Neural progenitor cell (in vitro differentiated cells): ENCODE measurements around the gene NAP1L4. TPM values are rescaled to one million over a fixed set of nuclear protein-coding genes. Genes with fewer than 3 reads are reported as not detected.

ENCODE experiments used
- DNase-seq: peaks from one replicate; pipeline ENCODE4 v3.0.0-alpha.2; 2016; ENCODE audit warnings: low spot score
- H2AFZ ChIP-seq: fragments of 200-600 bp; sonication (generic); replicated peaks from 2 replicates; pipeline ENCODE4 v1.6.1; 2016; ENCODE audit warnings: antibody characterized with exemption
- H3F3A ChIP-seq: fragments of 200-600 bp; sonication (generic); 2 replicates; pipeline ENCODE4 v1.6.1; 2016; ENCODE audit warnings: antibody characterized with exemption, low read depth
- H3K27ac ChIP-seq: fragments of 200-600 bp; sonication (generic); 2 replicates; pipeline ENCODE4 v1.5.1; 2016; ENCODE audit warnings: mild to moderate bottlenecking
- H3K27me3 ChIP-seq: fragments of 200-600 bp; sonication (generic); 2 replicates; pipeline ENCODE4 v1.6.1; 2016; ENCODE audit warnings: mild to moderate bottlenecking, moderate library complexity
- H3K36me3 ChIP-seq: fragments of 200-600 bp; sonication (generic); 2 replicates; pipeline ENCODE4 v1.5.1; 2016
- H3K4me1 ChIP-seq: fragments of 200-600 bp; sonication (generic); 2 replicates; pipeline ENCODE4 v1.6.1; 2016; ENCODE audit warnings: mixed run types
- H3K4me2 ChIP-seq: fragments of 200-600 bp; sonication (generic); 2 replicates; pipeline ENCODE4 v1.6.1; 2016
- H3K4me3 ChIP-seq: fragments of 200-600 bp; sonication (generic); 2 replicates; pipeline ENCODE4 v1.5.1; 2016
- H3K79me2 ChIP-seq: fragments of 200-600 bp; sonication (generic); 2 replicates; pipeline ENCODE4 v1.6.1; 2016; ENCODE audit warnings: low read depth
- H3K9ac ChIP-seq: fragments of 200-600 bp; sonication (generic); 2 replicates; pipeline ENCODE4 v1.6.1; 2016
- H3K9me3 ChIP-seq: fragments of 200-600 bp; sonication (generic); 2 replicates; pipeline ENCODE4 v1.5.1; 2016; ENCODE audit warnings: low read depth
- H4K20me1 ChIP-seq: fragments of 200-600 bp; sonication (generic); 2 replicates; pipeline ENCODE4 v1.6.1; 2016; ENCODE audit warnings: low read depth
- H3K27ac Mint-ChIP-seq: 3 replicates; pipeline ENCODE4 v1.8.0; 2021; ENCODE audit warnings: mixed read lengths
- H3K27me3 Mint-ChIP-seq: 2 replicates; pipeline ENCODE4 v1.8.0; 2022; ENCODE audit warnings: low read depth, mild to moderate bottlenecking, inconsistent platforms, moderate library complexity, mixed read lengths; ENCODE audit not compliant: insufficient read depth
- H3K36me3 Mint-ChIP-seq: 3 replicates; pipeline ENCODE4 v1.8.0; 2021; ENCODE audit warnings: mixed read lengths
- H3K4me1 Mint-ChIP-seq: 3 replicates; pipeline ENCODE4 v1.8.0; 2021; ENCODE audit warnings: mixed read lengths
- H3K4me3 Mint-ChIP-seq: 3 replicates; pipeline ENCODE4 v1.8.0; 2021; ENCODE audit warnings: mild to moderate bottlenecking, moderate library complexity, mixed read lengths
- H3K9me3 Mint-ChIP-seq: 3 replicates; pipeline ENCODE4 v1.8.0; 2020; ENCODE audit warnings: mixed read lengths
- EZH2 ChIP-seq: fragments of 200-600 bp; sonication (generic); IDR thresholded peaks from 2 replicates; pipeline ENCODE4 v1.6.1; 2017; ENCODE audit warnings: antibody characterized with exemption, mild to moderate bottlenecking, moderate library complexity
- EZH2phosphoT487 ChIP-seq: fragments of 200-600 bp; sonication (generic); IDR thresholded peaks from 2 replicates; pipeline ENCODE4 v1.6.1; 2017; ENCODE audit warnings: antibody characterized with exemption
- total RNA-seq: library from RNA; depleted of rRNA; stranded (reverse); fragments of >200 nt; gene quantifications from 2 replicates; pipeline ENCODE4 v1.2.3, GENCODE V29; 2015; ENCODE audit warnings: low replicate concordance
- TF ChIP-seq, protein P1 (sequence below): fragments of 200-600 bp; sonication (generic); IDR thresholded peaks from 2 replicates; pipeline ENCODE4 v1.5.1; 2017; ENCODE audit warnings: antibody characterized with exemption, mild to moderate bottlenecking

Gene NAP1L4
- total RNA-seq, 1 donor from 2014 or later = 191 TPM

DNA sequence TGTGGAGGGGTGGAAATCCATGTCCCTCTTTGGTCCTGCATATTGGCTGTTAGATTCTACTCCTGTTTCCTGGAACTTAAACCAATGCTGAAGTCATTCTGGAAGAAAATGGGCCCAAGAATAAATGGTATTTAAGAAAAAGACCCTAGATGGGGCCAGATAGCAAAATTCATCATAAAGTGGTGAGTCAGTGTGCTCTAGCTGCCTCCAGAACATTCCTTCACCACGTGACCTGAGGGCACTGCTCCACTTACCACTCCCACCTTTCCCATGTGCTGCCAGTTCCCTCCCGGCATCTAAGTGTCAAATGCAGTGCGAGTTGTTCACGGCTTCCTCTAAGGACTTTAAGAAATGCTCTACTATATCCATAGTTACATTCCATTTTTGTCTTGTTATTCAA is 30.9 kb upstream of the NAP1L4 start:
- DNase-seq = no peak

DNA sequence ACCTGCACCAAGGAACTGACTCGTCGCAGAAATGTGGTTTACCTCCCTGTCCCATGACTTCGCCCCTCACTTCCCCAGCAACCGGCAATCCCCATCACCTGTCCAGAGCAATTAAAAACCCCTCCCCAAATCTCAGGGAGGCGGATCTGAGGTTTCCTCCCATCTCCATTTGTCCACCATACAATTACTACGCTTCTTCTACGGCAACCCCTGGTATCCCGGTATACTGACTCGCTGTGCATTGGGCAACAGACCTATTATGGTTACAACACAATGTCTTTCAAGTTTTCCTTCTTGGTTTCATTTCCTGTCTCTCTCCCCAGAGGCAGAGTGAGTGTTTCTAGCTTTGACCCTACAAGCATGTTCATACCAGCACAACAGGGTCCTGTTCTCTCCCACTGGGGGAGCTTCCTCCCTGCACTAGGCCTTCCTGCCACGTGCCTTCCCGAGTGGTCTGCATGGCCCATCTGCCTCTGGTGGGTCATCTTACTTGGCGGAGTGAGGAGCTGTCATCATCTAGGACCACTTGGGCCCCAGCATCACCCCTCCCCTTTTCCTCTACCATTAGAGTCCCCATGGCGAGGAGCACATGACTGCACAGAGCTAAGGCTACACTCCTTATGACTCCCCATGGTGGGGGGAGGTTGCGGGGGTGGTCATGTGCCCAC is 30.3 kb upstream of the NAP1L4 start:
- peaks cover 22% of the 10 kb centered on the region for H3K36me3 Mint-ChIP-seq
- no peaks in the 10 kb centered on the region for H3K9me3 ChIP-seq
- H3K9me3 Mint-ChIP-seq = no peaks in the 10 kb centered on the region
- no peaks in the 10 kb centered on the region for H3K27me3 ChIP-seq
- peaks cover 4% of the 10 kb centered on the region for H3K27me3 Mint-ChIP-seq
- H3K4me3 Mint-ChIP-seq = no peak overlapping the region
- H3K36me3 ChIP-seq = no peaks in the 10 kb centered on the region
- no peaks in the 10 kb centered on the region for H3F3A ChIP-seq
- H3K4me2 ChIP-seq = no peak overlapping the region
- no peak for TF ChIP-seq EZH2phosphoT487
- no peak for TF ChIP-seq EZH2
- TF ChIP-seq, protein P1, sequence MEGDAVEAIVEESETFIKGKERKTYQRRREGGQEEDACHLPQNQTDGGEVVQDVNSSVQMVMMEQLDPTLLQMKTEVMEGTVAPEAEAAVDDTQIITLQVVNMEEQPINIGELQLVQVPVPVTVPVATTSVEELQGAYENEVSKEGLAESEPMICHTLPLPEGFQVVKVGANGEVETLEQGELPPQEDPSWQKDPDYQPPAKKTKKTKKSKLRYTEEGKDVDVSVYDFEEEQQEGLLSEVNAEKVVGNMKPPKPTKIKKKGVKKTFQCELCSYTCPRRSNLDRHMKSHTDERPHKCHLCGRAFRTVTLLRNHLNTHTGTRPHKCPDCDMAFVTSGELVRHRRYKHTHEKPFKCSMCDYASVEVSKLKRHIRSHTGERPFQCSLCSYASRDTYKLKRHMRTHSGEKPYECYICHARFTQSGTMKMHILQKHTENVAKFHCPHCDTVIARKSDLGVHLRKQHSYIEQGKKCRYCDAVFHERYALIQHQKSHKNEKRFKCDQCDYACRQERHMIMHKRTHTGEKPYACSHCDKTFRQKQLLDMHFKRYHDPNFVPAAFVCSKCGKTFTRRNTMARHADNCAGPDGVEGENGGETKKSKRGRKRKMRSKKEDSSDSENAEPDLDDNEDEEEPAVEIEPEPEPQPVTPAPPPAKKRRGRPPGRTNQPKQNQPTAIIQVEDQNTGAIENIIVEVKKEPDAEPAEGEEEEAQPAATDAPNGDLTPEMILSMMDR = no peak
- H3K27ac Mint-ChIP-seq = peak overlapping the region; percentile 62
- peaks cover 6% of the 10 kb centered on the region for H3K4me1 ChIP-seq
- no peak overlapping the region for H2AFZ ChIP-seq
- peaks cover 4% of the 10 kb centered on the region for H4K20me1 ChIP-seq
- H3K4me1 Mint-ChIP-seq = peaks cover 5% of the 10 kb centered on the region
- H3K4me3 ChIP-seq = no peak overlapping the region
- no peak for DNase-seq
- H3K9ac ChIP-seq = no peak overlapping the region
- no peak overlapping the region for H3K27ac ChIP-seq
- H3K79me2 ChIP-seq = no peaks in the 10 kb centered on the region

More for the DNA sequence above, 30.9 kb upstream of the NAP1L4 start:
- Histone ChIP-seq H3F3A (no peaks in the 10 kb centered on the region), H4K20me1 (peaks cover 4% of the 10 kb centered on the region), H3K79me2 (no peaks in the 10 kb centered on the region), H3K9me3 (no peaks in the 10 kb centered on the region), H3K4me3 (no peak overlapping the region), H2AFZ (no peak overlapping the region), H3K27ac (no peak overlapping the region), H3K4me1 (peaks cover 6% of the 10 kb centered on the region), H3K9ac (no peak overlapping the region), H3K36me3 (no peaks in the 10 kb centered on the region), H3K4me2 (no peak overlapping the region), H3K27me3 (no peaks in the 10 kb centered on the region)
- Mint-ChIP-seq H3K9me3 (no peaks in the 10 kb centered on the region), H3K4me3 (no peak overlapping the region), H3K4me1 (peaks cover 5% of the 10 kb centered on the region), H3K36me3 (peaks cover 21% of the 10 kb centered on the region), H3K27ac (peak overlapping the region; percentile 19), H3K27me3 (peaks cover 4% of the 10 kb centered on the region)
- no peak for TF ChIP-seq EZH2
- TF ChIP-seq EZH2phosphoT487 = no peak
- TF ChIP-seq, protein P1 = no peak

DNA sequence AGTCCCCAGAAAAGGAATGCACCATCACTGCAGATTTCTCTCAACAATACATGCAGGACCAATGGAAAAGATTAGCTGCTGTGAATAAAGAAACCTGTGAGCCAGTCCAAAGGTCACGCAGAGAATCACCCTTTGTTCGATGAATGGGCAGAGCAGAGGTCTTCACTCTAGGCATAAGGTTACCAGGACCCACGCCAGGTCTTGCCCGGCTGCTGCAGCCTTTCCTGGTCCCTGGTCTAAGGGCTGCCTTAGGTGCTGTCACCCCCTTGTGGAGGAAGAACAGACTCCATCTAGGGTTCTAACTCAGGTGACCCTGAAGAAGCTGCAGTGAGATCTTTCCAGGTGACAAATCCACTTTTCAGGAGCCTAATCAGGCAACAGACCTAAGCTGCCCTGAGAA is 29.0 kb upstream of the NAP1L4 start:
- Mint-ChIP-seq H3K27me3 (peaks cover 4% of the 10 kb centered on the region), H3K36me3 (peaks cover 23% of the 10 kb centered on the region), H3K4me3 (no peak overlapping the region), H3K27ac (no peak overlapping the region), H3K9me3 (no peaks in the 10 kb centered on the region), H3K4me1 (peaks cover 5% of the 10 kb centered on the region)
- Histone ChIP-seq H3K27me3 (no peaks in the 10 kb centered on the region), H4K20me1 (peaks cover 4% of the 10 kb centered on the region), H3K9ac (no peak overlapping the region), H3K4me2 (no peak overlapping the region), H3K27ac (no peak overlapping the region), H3K4me3 (no peak overlapping the region), H3K9me3 (no peaks in the 10 kb centered on the region), H2AFZ (no peak overlapping the region), H3K79me2 (no peaks in the 10 kb centered on the region), H3K36me3 (no peaks in the 10 kb centered on the region), H3F3A (no peaks in the 10 kb centered on the region), H3K4me1 (peaks cover 6% of the 10 kb centered on the region)
- TF ChIP-seq, protein P1 = peak; percentile 75
- no peak for TF ChIP-seq EZH2
- DNase-seq = peak; percentile 81
